CD14-positive monocyte (primary cell): ENCODE results near the gene STRIP1. TPM values are rescaled to one million over a fixed set of nuclear protein-coding genes. Genes with fewer than 3 reads are reported as not detected.

ENCODE experiments used
- DNase-seq, 3 donors: peaks; one replicate each; pipeline ENCODE4 v3.0.0-alpha.2; 2011 to 2022
- H2AFZ ChIP-seq: 2 replicates; pipeline ENCODE4 v1.6.0; 2012; ENCODE audit warnings: mild to moderate bottlenecking, low read depth, low read length, inconsistent platforms; ENCODE audit not compliant: insufficient read depth, poor library complexity, severe bottlenecking
- H3K27ac ChIP-seq, 2 donors: 1 replicate in 1 of 2; 2 replicates in 1 of 2; pipeline ENCODE4 v1.5.1; 2012 to 2013; ENCODE audit warnings: low read length in 2 of 2, control low read depth in 1 of 2, inconsistent platforms in 1 of 2, low read depth in 1 of 2, mild to moderate bottlenecking in 1 of 2
- H3K27me3 ChIP-seq, 2 donors: one replicate each; pipeline versions ENCODE4 v1.6.0 to v1.6.1; 2011 to 2013; ENCODE audit warnings: low read length in 2 of 2; ENCODE audit not compliant: control insufficient read depth in 2 of 2, insufficient read depth in 2 of 2
- H3K36me3 ChIP-seq, 2 donors: replicated peaks in 1 of 2; 1 replicate in 1 of 2; 2 replicates in 1 of 2; pipeline versions ENCODE4 v1.5.1 to v1.6.1; 2012 to 2013; ENCODE audit warnings: low read length in 2 of 2, control low read depth in 1 of 2, inconsistent platforms in 1 of 2, mild to moderate bottlenecking in 1 of 2; ENCODE audit not compliant: insufficient read depth in 2 of 2, control insufficient read depth in 1 of 2
- H3K4me1 ChIP-seq, 2 donors: 1 replicate in 1 of 2; 2 replicates in 1 of 2; pipeline versions ENCODE4 v1.5.1 to v1.6.1; 2012 to 2013; ENCODE audit warnings: low read length in 2 of 2, control low read depth in 1 of 2, inconsistent platforms in 1 of 2, mild to moderate bottlenecking in 1 of 2, moderate library complexity in 1 of 2; ENCODE audit not compliant: insufficient read depth in 2 of 2, control insufficient read depth in 1 of 2
- H3K4me2 ChIP-seq: replicated peaks from 2 replicates; pipeline ENCODE3; 2012; ENCODE audit warnings: low read length, moderate library complexity, mild to moderate bottlenecking; ENCODE audit not compliant: poor library complexity, severe bottlenecking; ENCODE audit errors: extremely low read depth
- H3K4me3 ChIP-seq, 3 experiments: fragments of 200-600 bp in 1 of 3; sonication (generic) in 1 of 3; replicated peaks in 1 of 3; 1 replicate in 2 of 3; 2 replicates in 1 of 3; pipeline ENCODE4 v1.5.1; 2011 to 2013; ENCODE audit warnings: low read length in 3 of 3, mild to moderate bottlenecking in 3 of 3, control low read depth in 2 of 3, low read depth in 2 of 3, inconsistent platforms in 1 of 3, moderate library complexity in 1 of 3
- H3K79me2 ChIP-seq: 2 replicates; pipeline ENCODE4 v1.6.0; 2012; ENCODE audit warnings: mild to moderate bottlenecking, control low read depth, inconsistent platforms, low read length, moderate library complexity; ENCODE audit not compliant: insufficient read depth
- H3K9ac ChIP-seq: 2 replicates; pipeline ENCODE4 v1.6.0; 2017; ENCODE audit warnings: low read length, mild to moderate bottlenecking; ENCODE audit not compliant: insufficient read depth, poor library complexity, severe bottlenecking
- H3K9me3 ChIP-seq, 2 donors: replicated peaks in 1 of 2; 1 replicate in 1 of 2; 2 replicates in 1 of 2; pipeline versions ENCODE4 v1.5.1 to v1.6.1; 2012 to 2013; ENCODE audit warnings: low read length in 2 of 2, control low read depth in 1 of 2; ENCODE audit not compliant: control insufficient read depth in 1 of 2, insufficient read depth in 1 of 2
- H4K20me1 ChIP-seq: 2 replicates; pipeline ENCODE4 v1.6.0; 2012; ENCODE audit warnings: mild to moderate bottlenecking, low read length, control low read depth, moderate library complexity; ENCODE audit not compliant: insufficient read depth
- H3K27ac Mint-ChIP-seq, 7 donors: one replicate each; pipeline ENCODE4 v1.8.0; 2020; ENCODE audit warnings: mild to moderate bottlenecking in 7 of 7, mixed read lengths in 7 of 7, moderate library complexity in 6 of 7, inconsistent platforms in 2 of 7
- H3K27me3 Mint-ChIP-seq, 3 donors: one replicate each; pipeline ENCODE4 v1.8.0; 2021 to 2022; ENCODE audit warnings: low read depth in 3 of 3, mild to moderate bottlenecking in 3 of 3, mixed read lengths in 3 of 3, moderate library complexity in 3 of 3, inconsistent platforms in 1 of 3
- H3K36me3 Mint-ChIP-seq, 2 donors: one replicate each; pipeline ENCODE4 v1.8.0; 2020; ENCODE audit warnings: mixed read lengths in 2 of 2, inconsistent platforms in 1 of 2, mild to moderate bottlenecking in 1 of 2
- H3K4me1 Mint-ChIP-seq: one replicate; pipeline ENCODE4 v1.8.0; 2020; ENCODE audit warnings: mild to moderate bottlenecking, mixed read lengths
- H3K4me3 Mint-ChIP-seq, 2 donors: one replicate each; pipeline ENCODE4 v1.8.0; 2020; ENCODE audit warnings: mild to moderate bottlenecking in 2 of 2, mixed read lengths in 2 of 2, moderate library complexity in 1 of 2
- H3K9me3 Mint-ChIP-seq, 7 donors: one replicate each; pipeline ENCODE4 v1.8.0; 2020 to 2022; ENCODE audit warnings: mixed read lengths in 7 of 7, mild to moderate bottlenecking in 6 of 7, moderate library complexity in 6 of 7, inconsistent platforms in 2 of 7
- WGBS: methylation state at CpG from one replicate; pipeline ENCODE4 v1.1.5; 2013; ENCODE audit warnings: missing lambda C conversion rate; ENCODE audit not compliant: insufficient coverage; 5-methylcytosine and 5-hydroxymethylcytosine counted together
- intact Hi-C, 2 donors: fragments of 100-400 bp; cut with micrococcal nuclease; formaldehyde crosslinking; loops; one replicate each; pipeline versions ENCODE4 v1.15.0 to v1.15.1; 2023
- polyA plus RNA-seq, 3 donors: library from polyadenylated mRNA; depleted of rRNA in 1 of 3; unstranded in 2 of 3; stranded (reverse) in 1 of 3; fragments of 300-500 nt in 2 of 3; fragments of >200 nt in 1 of 3; fragmentation: Illumina TruSeq in 2 of 3; gene quantifications; 1 replicate in 2 of 3; 2 replicates in 1 of 3; pipeline ENCODE4 v1.2.3, GENCODE V29; 2012 to 2021
- TF ChIP-seq, protein P1 (sequence below): fragments of 200-600 bp; IDR thresholded peaks from one replicate; pipeline ENCODE4 v1.8.0; 2022; ENCODE audit warnings: antibody characterized with exemption, mild to moderate bottlenecking

Gene STRIP1
- polyA plus RNA-seq, 3 donors = 8.9 to 33.6 (median 11.0) TPM

DNA sequence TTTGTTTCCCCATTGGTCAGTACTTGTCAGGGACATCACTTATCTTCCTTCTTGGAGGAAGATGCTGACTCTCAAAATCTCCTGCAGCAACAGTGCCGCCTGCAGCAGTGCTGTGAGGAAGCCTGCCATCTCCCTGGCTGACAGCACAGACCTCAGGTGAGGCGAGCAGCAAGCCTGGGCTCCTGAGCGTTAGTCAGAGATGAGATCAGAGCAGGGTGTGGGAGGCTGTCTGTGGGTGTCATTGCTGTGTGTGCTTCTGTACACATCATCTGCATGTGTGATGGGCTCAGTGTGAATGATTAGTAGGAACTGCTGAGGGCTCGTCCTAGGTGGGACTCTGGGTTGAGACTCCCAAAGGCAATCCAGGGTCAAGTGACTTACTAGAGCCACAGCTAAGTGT lies 6.1 kb downstream of the STRIP1 start:
- WGBS = 94% methylated on average over 3 of the region's 4 CpGs

DNA sequence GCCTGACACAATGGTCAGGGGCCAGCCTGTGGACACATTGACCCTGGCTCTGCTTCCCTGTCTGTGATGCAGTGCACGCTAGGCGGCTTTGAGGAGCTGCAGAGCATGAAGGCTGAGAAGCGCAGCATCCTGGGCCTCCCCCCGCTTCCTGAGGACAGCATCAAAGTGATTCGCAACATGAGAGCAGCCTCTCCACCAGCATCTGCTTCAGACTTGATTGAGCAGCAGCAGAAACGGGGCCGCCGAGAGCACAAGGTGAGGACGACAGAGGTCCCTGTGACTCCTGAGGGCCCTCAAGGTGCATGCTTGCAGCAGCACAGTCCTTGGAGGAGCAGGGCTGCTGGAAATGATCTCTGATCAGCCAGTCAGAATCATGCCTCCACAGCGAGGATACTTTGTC lies 8.6 kb downstream of the STRIP1 start:
- TF ChIP-seq, protein P1, sequence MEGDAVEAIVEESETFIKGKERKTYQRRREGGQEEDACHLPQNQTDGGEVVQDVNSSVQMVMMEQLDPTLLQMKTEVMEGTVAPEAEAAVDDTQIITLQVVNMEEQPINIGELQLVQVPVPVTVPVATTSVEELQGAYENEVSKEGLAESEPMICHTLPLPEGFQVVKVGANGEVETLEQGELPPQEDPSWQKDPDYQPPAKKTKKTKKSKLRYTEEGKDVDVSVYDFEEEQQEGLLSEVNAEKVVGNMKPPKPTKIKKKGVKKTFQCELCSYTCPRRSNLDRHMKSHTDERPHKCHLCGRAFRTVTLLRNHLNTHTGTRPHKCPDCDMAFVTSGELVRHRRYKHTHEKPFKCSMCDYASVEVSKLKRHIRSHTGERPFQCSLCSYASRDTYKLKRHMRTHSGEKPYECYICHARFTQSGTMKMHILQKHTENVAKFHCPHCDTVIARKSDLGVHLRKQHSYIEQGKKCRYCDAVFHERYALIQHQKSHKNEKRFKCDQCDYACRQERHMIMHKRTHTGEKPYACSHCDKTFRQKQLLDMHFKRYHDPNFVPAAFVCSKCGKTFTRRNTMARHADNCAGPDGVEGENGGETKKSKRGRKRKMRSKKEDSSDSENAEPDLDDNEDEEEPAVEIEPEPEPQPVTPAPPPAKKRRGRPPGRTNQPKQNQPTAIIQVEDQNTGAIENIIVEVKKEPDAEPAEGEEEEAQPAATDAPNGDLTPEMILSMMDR = no peak
- intact Hi-C loops = no loop called here
- Mint-ChIP-seq H3K27me3 (no peaks in the 10 kb centered on the region), H3K36me3 (peaks cover 91 to 98% of the 10 kb centered on the region in 2 donors), H3K27ac (no peak overlapping the region), H3K4me3 (peak overlapping the region in 1 of 2 donors; percentile 4), H3K4me1 (no peaks in the 10 kb centered on the region), H3K9me3 (no peaks in the 10 kb centered on the region)
- Histone ChIP-seq H3K4me2 (no peak overlapping the region), H3K27ac (no peak overlapping the region), H3K4me1 (no peaks in the 10 kb centered on the region), H3K27me3 (no peaks in the 10 kb centered on the region), H3K4me3 (no peak overlapping the region), H3K79me2 (no peaks in the 10 kb centered on the region), H3K9me3 (no peaks in the 10 kb centered on the region), H3K9ac (no peak overlapping the region), H4K20me1 (no peaks in the 10 kb centered on the region), H3K36me3 (peaks cover 98 to 100% of the 10 kb centered on the region in 2 donors), H2AFZ (no peak overlapping the region)
- 95% methylated on average over 10 of the region's 10 CpGs for WGBS
- no peak for DNase-seq

More for the DNA sequence above, 6.1 kb downstream of the STRIP1 start:
- no peaks in the 10 kb centered on the region for H3K9me3 Mint-ChIP-seq
- TF ChIP-seq, protein P1 = no peak
- H3K27me3 Mint-ChIP-seq = no peaks in the 10 kb centered on the region
- Histone ChIP-seq H3K79me2 (peaks cover 22% of the 10 kb centered on the region), H3K9me3 (no peaks in the 10 kb centered on the region), H4K20me1 (no peaks in the 10 kb centered on the region), H3K27me3 (no peaks in the 10 kb centered on the region), H3K4me3 (no peak overlapping the region), H3K4me2 (no peak overlapping the region), H3K9ac (no peak overlapping the region), H2AFZ (no peak overlapping the region), H3K4me1 (peaks cover 3 to 5% of the 10 kb centered on the region in 2 donors), H3K27ac (no peak overlapping the region), H3K36me3 (peaks cover 75 to 83% of the 10 kb centered on the region in 2 donors)
- no peak overlapping the region for H3K27ac Mint-ChIP-seq
- intact Hi-C loops = no loop called here
- H3K4me3 Mint-ChIP-seq = no peak overlapping the region
- peaks cover 9% of the 10 kb centered on the region for H3K4me1 Mint-ChIP-seq
- peaks cover 74 to 77% of the 10 kb centered on the region in 2 donors for H3K36me3 Mint-ChIP-seq
- DNase-seq = no peak
